HT-29 (cell line): Measurements from ENCODE around the gene AXIN2. TPM values are rescaled to one million over a fixed set of nuclear protein-coding genes. Genes with fewer than 3 reads are reported as not detected.

ENCODE experiments used
- DNase-seq: peaks from one replicate; pipeline ENCODE4 v3.0.0-alpha.2; 2015; ENCODE audit warnings: low spot score
- total RNA-seq: library from RNA; depleted of rRNA; stranded (reverse); fragments of >200 nt; shearing (Covaris generic); gene quantifications from 2 replicates; pipeline ENCODE4 v1.2.3, GENCODE V29; 2014; rRNA removed

AXIN2 gene
- 58.9 and 72.1 TPM in 2 replicates for total RNA-seq

- DNase-seq, result peak; percentile 98
Observed at GRCh38 chr17:65561452-65562205, at the start of gene AXIN2. AXIN2 (minus strand) TSS chr17:65561648; CDS start chr17:65558620, 3,028 bp downstream.

- DNase-seq, result peak; percentile 70
Observed at GRCh38 chr17:65609749-65610148, 48.3 kb upstream of the AXIN2 start.

- peak; percentile 42 for DNase-seq
Observed at GRCh38 chr17:65609286-65609685, 47.8 kb upstream of the AXIN2 start.

- no peak for DNase-seq
Observed at GRCh38 chr17:65604070-65604469, 42.6 kb upstream of the AXIN2 start.

- DNase-seq, result no peak
Observed at GRCh38 chr17:65601881-65602280, 40.4 kb upstream of the AXIN2 start.

GRCh38 chr17:65601145-65601544 lies 39.7 kb upstream of the AXIN2 start:
- DNase-seq, result no peak

GRCh38 chr17:65600518-65600917 lies 39.1 kb upstream of the AXIN2 start:
- no peak for DNase-seq

GRCh38 chr17:65599650-65600049 lies 38.2 kb upstream of the AXIN2 start:
- DNase-seq, result no peak

- no peak for DNase-seq
Observed at GRCh38 chr17:65598746-65599145, 37.3 kb upstream of the AXIN2 start.

- no peak for DNase-seq
Observed at GRCh38 chr17:65595071-65595656, 33.7 kb upstream of the AXIN2 start.

GRCh38 chr17:65593855-65594845 lies 32.7 kb upstream of the AXIN2 start:
- DNase-seq, result no peak

- no peak for DNase-seq
Observed at GRCh38 chr17:65593092-65593854, 31.8 kb upstream of the AXIN2 start.

- no peak for DNase-seq
Observed at GRCh38 chr17:65592125-65592965, 30.9 kb upstream of the AXIN2 start.

GRCh38 chr17:65589321-65589720 lies 27.9 kb upstream of the AXIN2 start:
- DNase-seq, result no peak

GRCh38 chr17:65588181-65588808 lies 26.8 kb upstream of the AXIN2 start:
- DNase-seq, result peak; percentile 99

GRCh38 chr17:65587534-65588180 lies 26.2 kb upstream of the AXIN2 start:
- no peak for DNase-seq

- DNase-seq, result no peak
Observed at GRCh38 chr17:65586899-65587298, 25.5 kb upstream of the AXIN2 start.

- DNase-seq, result peak; percentile 66
Observed at GRCh38 chr17:65584604-65585521, 23.4 kb upstream of the AXIN2 start.
